Astrocyte (in vitro differentiated cells and primary cell): Measurements from ENCODE around the gene LMF1. TPM values are rescaled to one million over a fixed set of nuclear protein-coding genes. Genes with fewer than 3 reads are reported as not detected.

ENCODE experiments used
- DNase-seq: peaks from one replicate; pipeline ENCODE4 v3.0.0-alpha.2; 2010; ENCODE audit warnings: low read depth
- FAIRE-seq: peaks from 2 replicates; lab custom pipeline; 2011; peaks lifted over from hg19 to GRCh38; lab: Jason Lieb, UNC
- H2AFZ ChIP-seq: 2 replicates; pipeline ENCODE4 v1.6.0; 2012; ENCODE audit warnings: low read depth, low read length, inconsistent platforms
- H3K27ac ChIP-seq: 2 replicates; pipeline ENCODE4 v1.5.1; 2011; ENCODE audit warnings: low read depth, low read length, inconsistent platforms
- H3K27me3 ChIP-seq: 2 replicates; pipeline ENCODE4 v1.6.0; 2011; ENCODE audit warnings: low read length, inconsistent platforms; ENCODE audit not compliant: insufficient read depth
- H3K36me3 ChIP-seq: 2 replicates; pipeline ENCODE4 v1.5.1; 2011; ENCODE audit warnings: low read length, inconsistent platforms; ENCODE audit not compliant: insufficient read depth
- H3K4me1 ChIP-seq: 2 replicates; pipeline ENCODE4 v1.5.1; 2011; ENCODE audit warnings: low read length, inconsistent platforms; ENCODE audit not compliant: insufficient read depth
- H3K4me2 ChIP-seq: 2 replicates; pipeline ENCODE4 v1.6.0; 2012; ENCODE audit warnings: low read length, inconsistent platforms
- H3K4me3 ChIP-seq: 2 replicates; pipeline ENCODE4 v1.5.1; 2011; ENCODE audit warnings: low read depth, mild to moderate bottlenecking, low read length, inconsistent platforms; ENCODE audit not compliant: insufficient read depth
- H3K79me2 ChIP-seq: 2 replicates; pipeline ENCODE4 v1.6.0; 2012; ENCODE audit warnings: mild to moderate bottlenecking, low read length, inconsistent platforms; ENCODE audit not compliant: insufficient read depth
- H3K9ac ChIP-seq: 2 replicates; pipeline ENCODE4 v1.6.0; 2012; ENCODE audit warnings: mild to moderate bottlenecking, low read length, inconsistent platforms
- H3K9me3 ChIP-seq: 2 replicates; pipeline ENCODE4 v1.5.1; 2012; ENCODE audit warnings: low read depth, mild to moderate bottlenecking, low read length, inconsistent platforms; ENCODE audit not compliant: insufficient read depth
- H4K20me1 ChIP-seq: 2 replicates; pipeline ENCODE4 v1.6.0; 2012; ENCODE audit warnings: low read length, inconsistent platforms; ENCODE audit not compliant: insufficient read depth
- H3K27ac Mint-ChIP-seq: one replicate; pipeline ENCODE4 v1.8.0; 2021; ENCODE audit warnings: mild to moderate bottlenecking, mixed read lengths; ENCODE audit not compliant: unreplicated experiment
- H3K27me3 Mint-ChIP-seq: one replicate; pipeline ENCODE4 v1.8.0; 2021; ENCODE audit warnings: low read depth, mixed read lengths; ENCODE audit not compliant: unreplicated experiment
- H3K36me3 Mint-ChIP-seq: one replicate; pipeline ENCODE4 v1.8.0; 2021; ENCODE audit warnings: low read depth, mixed read lengths; ENCODE audit not compliant: unreplicated experiment
- H3K4me1 Mint-ChIP-seq: one replicate; pipeline ENCODE4 v1.8.0; 2021; ENCODE audit warnings: low read depth, mixed read lengths; ENCODE audit not compliant: unreplicated experiment
- H3K4me3 Mint-ChIP-seq: one replicate; pipeline ENCODE4 v1.8.0; 2021; ENCODE audit warnings: mild to moderate bottlenecking, moderate library complexity, mixed read lengths; ENCODE audit not compliant: unreplicated experiment
- H3K9me3 Mint-ChIP-seq: one replicate; pipeline ENCODE4 v1.8.0; 2021; ENCODE audit warnings: mild to moderate bottlenecking, mixed read lengths; ENCODE audit not compliant: unreplicated experiment
- EZH2 ChIP-seq: IDR thresholded peaks from 2 replicates; pipeline ENCODE4 v1.6.1; 2012; ENCODE audit warnings: mild to moderate bottlenecking, low read length, inconsistent platforms; ENCODE audit not compliant: insufficient read depth
- total RNA-seq: library from RNA; stranded (reverse); gene quantifications from 2 replicates; pipeline ENCODE4 v1.2.1, GENCODE V29; 2021
- TF ChIP-seq, protein P1 (sequence below): IDR thresholded peaks from 2 replicates; pipeline ENCODE4 v1.5.1; 2011; ENCODE audit warnings: low read depth, mild to moderate bottlenecking, inconsistent platforms, low read length, moderate library complexity; ENCODE audit not compliant: insufficient read depth

The LMF1 gene
- total RNA-seq, 1 donor from 2014 or later = 12.6 TPM

DNA sequence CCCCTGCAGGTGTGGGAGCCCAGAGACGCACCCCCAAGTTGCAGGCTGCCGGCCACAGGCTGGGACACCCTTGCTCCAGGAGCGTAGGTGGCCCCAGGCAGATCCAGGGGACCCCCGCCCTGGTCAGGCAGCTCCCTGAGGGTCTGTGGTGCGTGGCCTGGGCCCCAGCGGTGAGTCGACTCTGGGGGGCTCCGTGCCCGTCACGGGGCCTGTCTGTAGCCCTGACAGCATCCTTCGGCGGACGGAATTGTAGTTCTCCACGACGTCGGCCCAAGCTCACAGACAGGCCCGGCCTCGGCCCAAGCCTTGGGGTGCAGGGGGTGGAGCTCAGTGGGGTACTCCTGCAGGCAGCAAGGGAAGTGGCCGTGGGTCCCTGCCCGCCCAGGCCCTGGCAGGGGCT lies 82.9 kb downstream of the LMF1 start:
- Histone ChIP-seq H2AFZ (no peak overlapping the region), H4K20me1 (no peaks in the 10 kb centered on the region), H3K9ac (no peak overlapping the region), H3K36me3 (no peaks in the 10 kb centered on the region), H3K79me2 (no peaks in the 10 kb centered on the region), H3K27me3 (peaks cover 6% of the 10 kb centered on the region), H3K4me3 (no peak overlapping the region), H3K9me3 (no peaks in the 10 kb centered on the region), H3K4me2 (no peak overlapping the region), H3K4me1 (no peaks in the 10 kb centered on the region), H3K27ac (no peak overlapping the region)
- TF ChIP-seq, protein P1, sequence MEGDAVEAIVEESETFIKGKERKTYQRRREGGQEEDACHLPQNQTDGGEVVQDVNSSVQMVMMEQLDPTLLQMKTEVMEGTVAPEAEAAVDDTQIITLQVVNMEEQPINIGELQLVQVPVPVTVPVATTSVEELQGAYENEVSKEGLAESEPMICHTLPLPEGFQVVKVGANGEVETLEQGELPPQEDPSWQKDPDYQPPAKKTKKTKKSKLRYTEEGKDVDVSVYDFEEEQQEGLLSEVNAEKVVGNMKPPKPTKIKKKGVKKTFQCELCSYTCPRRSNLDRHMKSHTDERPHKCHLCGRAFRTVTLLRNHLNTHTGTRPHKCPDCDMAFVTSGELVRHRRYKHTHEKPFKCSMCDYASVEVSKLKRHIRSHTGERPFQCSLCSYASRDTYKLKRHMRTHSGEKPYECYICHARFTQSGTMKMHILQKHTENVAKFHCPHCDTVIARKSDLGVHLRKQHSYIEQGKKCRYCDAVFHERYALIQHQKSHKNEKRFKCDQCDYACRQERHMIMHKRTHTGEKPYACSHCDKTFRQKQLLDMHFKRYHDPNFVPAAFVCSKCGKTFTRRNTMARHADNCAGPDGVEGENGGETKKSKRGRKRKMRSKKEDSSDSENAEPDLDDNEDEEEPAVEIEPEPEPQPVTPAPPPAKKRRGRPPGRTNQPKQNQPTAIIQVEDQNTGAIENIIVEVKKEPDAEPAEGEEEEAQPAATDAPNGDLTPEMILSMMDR = no peak
- TF ChIP-seq EZH2 = no peak
- H3K4me1 Mint-ChIP-seq = no peaks in the 10 kb centered on the region
- H3K9me3 Mint-ChIP-seq = no peaks in the 10 kb centered on the region
- H3K27me3 Mint-ChIP-seq = peaks cover 6% of the 10 kb centered on the region
- peaks cover 4% of the 10 kb centered on the region for H3K36me3 Mint-ChIP-seq
- DNase-seq = no peak
- no peak overlapping the region for H3K27ac Mint-ChIP-seq
- no peak overlapping the region for H3K4me3 Mint-ChIP-seq
- no peak for FAIRE-seq

DNA sequence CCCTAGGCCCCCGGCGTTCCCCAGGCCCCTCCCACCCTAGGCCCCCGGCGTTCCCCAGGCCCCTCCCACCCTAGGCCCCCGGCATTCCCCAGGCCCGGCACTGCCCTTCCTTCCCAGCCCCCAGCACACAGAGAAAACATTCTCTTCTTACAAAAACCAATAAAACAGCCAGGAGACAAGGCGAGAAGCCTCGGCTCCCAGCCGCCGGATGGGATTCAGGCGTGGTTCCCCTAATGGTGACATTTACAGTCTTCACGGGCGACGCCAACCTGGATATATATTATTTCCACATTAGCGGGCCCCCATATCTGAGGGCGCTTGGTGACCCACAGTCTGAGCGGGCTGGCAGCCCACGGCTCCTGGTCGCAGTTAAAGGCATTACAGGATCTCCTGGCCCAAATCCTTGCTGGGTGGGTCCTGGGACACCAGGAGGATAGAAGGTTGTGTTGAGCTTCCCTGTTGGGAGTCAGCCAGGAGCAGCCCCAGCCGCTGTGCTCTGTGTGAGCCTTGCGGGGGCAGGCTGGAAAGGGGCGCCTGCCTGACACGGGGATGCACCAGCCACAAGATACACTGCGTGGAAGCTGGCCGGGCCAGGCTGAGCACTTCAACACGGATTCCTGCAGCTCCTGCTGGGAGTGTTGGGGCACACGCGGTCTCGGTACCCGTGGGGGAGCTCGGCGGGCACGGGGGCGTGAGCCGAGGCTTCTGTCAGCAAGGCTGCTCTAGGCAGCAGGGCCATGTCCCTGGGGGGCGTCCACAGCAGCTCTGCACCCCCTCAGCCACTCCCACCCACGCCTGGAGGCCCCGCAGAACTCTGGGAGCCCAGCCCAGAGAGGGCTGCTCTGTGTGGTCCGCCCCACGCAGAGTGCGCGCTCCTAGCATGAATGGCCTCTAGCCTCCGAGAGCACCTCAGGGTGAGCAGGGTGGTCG lies 83.7 kb downstream of the LMF1 start:
- peaks cover 2% of the 10 kb centered on the region for H3K9me3 Mint-ChIP-seq
- Histone ChIP-seq H3K4me1 (no peaks in the 10 kb centered on the region), H3K9me3 (no peaks in the 10 kb centered on the region), H3K4me2 (no peak overlapping the region), H3K9ac (no peak overlapping the region), H3K27me3 (peaks cover 6% of the 10 kb centered on the region), H3K27ac (no peak overlapping the region), H3K4me3 (no peak overlapping the region), H4K20me1 (no peaks in the 10 kb centered on the region), H3K36me3 (no peaks in the 10 kb centered on the region), H3K79me2 (no peaks in the 10 kb centered on the region), H2AFZ (no peak overlapping the region)
- peaks cover 5% of the 10 kb centered on the region for H3K36me3 Mint-ChIP-seq
- no peaks in the 10 kb centered on the region for H3K4me1 Mint-ChIP-seq
- H3K27me3 Mint-ChIP-seq = peaks cover 6% of the 10 kb centered on the region
- DNase-seq (no peak), FAIRE-seq (no peak)
- H3K27ac Mint-ChIP-seq = no peak overlapping the region
- no peak for TF ChIP-seq EZH2
- TF ChIP-seq, protein P1 = no peak
- H3K4me3 Mint-ChIP-seq = peak overlapping the region; percentile 70

DNA sequence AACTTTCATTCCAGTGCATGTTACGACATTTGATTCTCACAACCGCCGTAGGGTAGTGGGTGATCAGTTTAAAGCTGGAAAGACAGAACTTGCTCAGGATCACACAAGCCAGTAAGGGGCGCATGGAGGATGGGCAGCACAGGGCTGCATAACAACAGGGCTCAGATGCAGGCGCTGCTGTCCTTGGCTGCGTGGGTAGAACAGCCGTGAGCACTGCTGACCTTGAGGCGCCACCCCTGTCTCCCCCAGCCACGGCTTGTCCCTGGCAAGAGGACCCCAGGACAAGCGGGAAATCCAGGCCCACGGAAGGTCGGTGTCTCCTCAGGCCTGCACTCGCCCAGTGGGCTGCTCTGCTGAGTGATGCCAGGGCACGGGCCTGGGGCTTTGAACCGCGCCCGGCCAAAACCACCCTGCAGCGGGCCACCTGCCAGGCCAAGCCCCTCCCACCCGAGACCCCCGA lies 84.7 kb downstream of the LMF1 start:
- H3K27me3 Mint-ChIP-seq = peaks cover 4% of the 10 kb centered on the region
- Histone ChIP-seq H3K4me1 (no peaks in the 10 kb centered on the region), H3K79me2 (no peaks in the 10 kb centered on the region), H3K27me3 (peaks cover 6% of the 10 kb centered on the region), H3K9ac (no peak overlapping the region), H3K27ac (no peak overlapping the region), H2AFZ (no peak overlapping the region), H4K20me1 (no peaks in the 10 kb centered on the region), H3K9me3 (no peaks in the 10 kb centered on the region), H3K36me3 (no peaks in the 10 kb centered on the region), H3K4me2 (no peak overlapping the region), H3K4me3 (no peak overlapping the region)
- peaks cover 2% of the 10 kb centered on the region for H3K9me3 Mint-ChIP-seq
- H3K27ac Mint-ChIP-seq = no peak overlapping the region
- DNase-seq (no peak), FAIRE-seq (no peak)
- H3K36me3 Mint-ChIP-seq = peaks cover 5% of the 10 kb centered on the region
- H3K4me1 Mint-ChIP-seq = no peaks in the 10 kb centered on the region
- TF ChIP-seq EZH2 = no peak
- TF ChIP-seq, protein P1 = no peak
- no peak overlapping the region for H3K4me3 Mint-ChIP-seq
